HG03045 (cell line): ENCODE results near the gene TIFAB.

Experiments used
- ATAC-seq: cut with Tn5 transposase; IDR thresholded peaks from one replicate; pipeline ENCODE4 v1.9.1; 2021; ENCODE audit warnings: mild to moderate bottlenecking, moderate library complexity; ENCODE audit not compliant: unreplicated experiment

TIFAB gene

DNA sequence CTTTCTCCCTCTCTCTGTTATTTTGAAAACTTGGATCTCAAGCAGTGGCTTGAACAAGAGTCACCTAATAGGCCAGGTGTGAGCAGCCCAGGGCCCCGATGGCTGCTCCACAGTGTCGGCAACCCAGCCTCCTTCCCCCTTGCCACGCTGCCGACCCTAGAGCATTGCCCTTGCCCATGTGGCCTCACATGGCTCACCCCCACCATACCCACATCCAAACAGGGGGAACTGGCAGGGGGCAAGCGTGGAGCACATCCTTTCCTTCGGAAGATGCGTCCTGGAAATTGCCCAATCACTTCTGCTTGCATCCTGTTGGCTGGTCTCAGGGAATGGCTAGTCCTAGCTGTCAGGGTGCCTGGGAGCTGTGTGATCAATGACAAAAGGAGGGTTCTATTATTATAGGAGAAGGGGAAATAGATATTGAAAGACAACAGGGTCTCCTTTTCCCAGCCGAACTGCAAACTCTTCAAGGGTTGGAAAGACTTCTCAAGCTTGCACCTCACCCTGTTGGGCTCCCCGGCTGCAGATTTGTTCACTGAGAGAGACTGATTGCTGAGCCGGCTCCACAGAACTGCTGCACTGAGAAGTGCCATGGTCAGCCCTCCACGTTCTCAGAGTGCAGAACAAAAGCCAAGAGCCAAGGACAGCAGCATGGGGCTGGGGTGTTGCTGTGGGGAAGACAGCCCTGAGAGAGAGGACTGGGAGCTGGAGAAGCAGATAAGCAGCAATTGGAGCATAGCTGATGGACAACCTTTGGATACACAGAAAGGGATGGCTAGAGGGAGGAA, 8.3 kb upstream of the TIFAB start:
- ATAC-seq, result no peak

DNA sequence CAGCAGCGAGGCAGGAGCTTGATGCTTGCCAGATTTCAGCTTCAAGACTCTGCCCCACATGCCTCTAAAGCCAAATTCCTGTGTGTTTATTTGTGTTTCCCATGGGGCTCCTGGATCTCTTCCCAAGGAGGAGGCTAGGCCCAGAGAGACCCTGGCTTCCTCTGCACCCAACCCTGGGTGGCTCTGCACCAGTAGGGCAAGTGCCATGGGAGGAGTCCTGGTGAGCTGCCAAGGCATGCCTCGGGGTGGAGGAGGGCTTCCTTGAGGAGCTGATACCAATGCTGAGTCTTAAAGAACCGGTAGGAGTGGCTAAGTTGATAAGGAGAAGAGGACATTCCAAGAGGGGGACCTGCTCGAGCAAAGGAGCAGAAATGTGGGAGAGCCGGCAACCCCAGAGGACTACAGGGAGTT, 6.8 kb upstream of the TIFAB start:
- ATAC-seq, result no peak

DNA sequence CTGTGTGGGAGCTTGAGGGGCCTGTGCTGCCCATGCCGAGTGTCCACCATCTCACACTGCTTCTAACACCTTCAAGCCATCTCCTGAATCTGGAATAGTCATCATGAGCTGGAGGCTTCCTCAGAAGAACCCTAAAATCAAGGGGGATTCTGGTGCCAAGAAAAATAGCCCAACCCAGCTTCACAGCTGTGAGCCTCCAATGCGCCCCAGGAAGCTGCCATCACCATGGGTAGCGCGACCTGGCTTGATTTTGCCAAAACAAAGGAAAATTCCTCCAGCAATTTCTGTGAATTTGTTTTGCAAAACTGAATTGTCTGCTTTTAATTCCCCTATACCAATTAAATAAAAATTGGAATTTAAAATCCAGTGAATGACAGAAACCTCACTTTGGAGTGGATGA, 6.2 kb upstream of the TIFAB start:
- ATAC-seq, result no peak

GRCh38 chr5:135457424-135458071, 5.4 kb upstream of the TIFAB start:
- peak; percentile 47 for ATAC-seq

GRCh38 chr5:135456238-135457099, 4.3 kb upstream of the TIFAB start:
- peak; percentile 86 for ATAC-seq

DNA sequence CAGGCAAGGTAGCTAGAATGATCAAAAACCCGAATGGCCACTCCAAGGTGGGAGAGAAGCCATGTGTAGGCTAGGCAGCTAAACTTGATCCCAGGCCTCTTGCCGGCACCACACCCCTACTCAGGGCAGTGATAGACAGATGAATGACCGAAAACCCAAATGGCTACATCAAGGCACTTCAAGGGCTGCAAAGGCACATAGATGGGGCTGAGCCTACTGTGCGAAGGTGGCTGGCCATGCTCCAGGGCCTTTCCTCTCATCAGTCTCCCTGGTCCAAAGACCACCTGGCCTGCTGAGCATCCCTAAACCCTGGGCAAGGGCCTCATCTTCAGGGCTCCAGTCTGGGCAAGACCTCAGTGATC, 3.7 kb upstream of the TIFAB start:
- ATAC-seq, result no peak

GRCh38 chr5:135454946-135455345, 2.8 kb upstream of the TIFAB start:
- ATAC-seq, result no peak

- ATAC-seq, result no peak
Measured at GRCh38 chr5:135453613-135454012, 1.5 kb upstream of the TIFAB start.

DNA sequence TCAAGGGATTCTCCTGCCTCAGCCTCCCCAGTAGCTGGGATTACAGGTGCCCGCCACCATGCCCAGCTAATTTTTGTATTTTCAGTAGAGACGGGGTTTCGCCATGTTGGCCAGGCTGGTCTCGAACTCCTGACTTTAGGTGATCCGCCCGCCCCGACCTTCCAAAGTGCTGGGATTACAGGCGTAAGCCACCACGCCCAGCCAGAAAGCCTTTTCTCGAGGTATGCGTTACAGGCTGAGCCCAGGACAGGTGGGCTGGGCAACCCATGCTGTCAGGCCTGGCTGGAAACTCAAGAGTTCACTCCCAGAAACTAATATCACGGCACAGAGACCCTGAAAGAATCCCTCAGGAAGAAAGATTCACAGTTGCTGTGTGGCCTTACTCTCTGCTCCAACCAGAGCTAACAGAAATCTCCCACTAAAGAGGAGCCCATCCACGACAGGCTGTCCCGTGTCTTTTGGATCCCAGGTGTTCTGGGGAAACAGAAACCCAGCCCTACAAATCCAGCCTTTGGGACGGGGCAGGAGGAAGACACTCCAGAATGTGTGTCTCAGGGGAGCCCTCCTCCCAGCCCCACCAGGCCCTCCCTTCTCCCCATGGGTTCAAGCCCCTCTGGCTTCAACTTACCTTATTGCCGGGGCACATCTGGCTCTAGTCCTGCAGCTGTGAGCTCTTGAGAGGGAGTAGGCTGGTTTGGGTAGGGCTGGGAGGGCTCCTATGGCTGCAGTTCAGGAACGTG, 400 bp downstream of the TIFAB start:
- ATAC-seq, result no peak

DNA sequence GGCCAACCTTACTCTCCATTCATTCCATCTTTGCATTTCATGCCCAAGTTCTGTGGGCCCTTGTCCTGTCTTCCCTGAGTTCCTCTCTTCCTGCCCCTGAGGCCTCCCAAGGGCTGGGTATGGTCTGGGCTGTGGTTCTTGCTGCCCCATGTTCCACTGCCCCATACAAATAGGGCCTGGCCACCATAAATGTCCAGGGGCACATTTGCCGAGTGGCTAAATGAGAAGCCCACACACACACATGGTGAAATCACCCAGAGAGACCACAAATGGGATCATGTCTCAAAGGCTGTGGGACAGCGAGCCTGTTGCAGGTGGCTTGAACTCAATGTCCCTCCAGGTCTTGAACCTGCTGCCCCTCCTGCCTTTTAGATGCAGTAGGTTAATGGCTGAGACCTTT, 1.2 kb downstream of the TIFAB start:
- ATAC-seq, result no peak

GRCh38 chr5:135450336-135450735, 1.8 kb downstream of the TIFAB start:
- ATAC-seq, result no peak

GRCh38 chr5:135449644-135450043, 2.5 kb downstream of the TIFAB start:
- ATAC-seq, result no peak

- ATAC-seq, result no peak
Measured at GRCh38 chr5:135448791-135449507, 3.2 kb downstream of the TIFAB start.

GRCh38 chr5:135448071-135448739, 3.9 kb downstream of the TIFAB start:
- ATAC-seq, result no peak

DNA sequence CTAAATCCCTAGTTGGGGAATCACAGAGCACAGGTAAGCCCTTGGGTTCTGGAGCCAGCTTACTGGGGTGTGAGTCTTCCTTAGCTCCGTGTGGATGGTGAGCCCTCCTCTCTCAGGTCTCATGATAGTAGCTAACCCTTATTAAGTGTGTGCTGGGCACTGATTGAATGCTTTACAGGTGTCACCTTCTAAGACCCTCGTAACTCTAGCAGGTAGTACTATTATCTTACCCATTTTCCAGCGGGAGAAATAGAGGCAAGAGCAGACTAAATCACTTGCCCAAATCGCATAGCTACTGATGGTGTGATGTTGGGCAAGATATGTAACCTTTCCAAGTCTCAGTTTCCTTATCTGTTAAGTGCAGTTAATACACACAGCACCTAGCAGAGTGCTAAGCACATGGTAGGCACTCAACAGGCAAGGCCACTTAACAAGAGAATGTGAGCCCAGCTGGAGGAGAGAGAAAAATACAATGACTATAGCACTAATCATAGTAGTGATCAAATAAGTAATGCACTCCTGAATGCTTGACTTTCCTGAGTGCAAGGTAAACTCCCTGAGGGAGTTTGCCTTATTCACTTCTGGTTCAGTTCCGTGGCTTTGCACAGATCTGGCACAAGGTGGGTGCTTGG, 4.7 kb downstream of the TIFAB start, which contains the start of gene DCANP1:
TSS of gene DCANP1 (minus strand) at position 51 of the 632 bp plus-strand sequence. CDS start 240 bp downstream, outside the sequence.
- ATAC-seq, result no peak

GRCh38 chr5:135446615-135447014, 5.5 kb downstream of the TIFAB start:
- no peak for ATAC-seq

- no peak for ATAC-seq
Measured at GRCh38 chr5:135446206-135446605, 5.9 kb downstream of the TIFAB start.

GRCh38 chr5:135445306-135445985, 6.7 kb downstream of the TIFAB start:
- ATAC-seq, result no peak

DNA sequence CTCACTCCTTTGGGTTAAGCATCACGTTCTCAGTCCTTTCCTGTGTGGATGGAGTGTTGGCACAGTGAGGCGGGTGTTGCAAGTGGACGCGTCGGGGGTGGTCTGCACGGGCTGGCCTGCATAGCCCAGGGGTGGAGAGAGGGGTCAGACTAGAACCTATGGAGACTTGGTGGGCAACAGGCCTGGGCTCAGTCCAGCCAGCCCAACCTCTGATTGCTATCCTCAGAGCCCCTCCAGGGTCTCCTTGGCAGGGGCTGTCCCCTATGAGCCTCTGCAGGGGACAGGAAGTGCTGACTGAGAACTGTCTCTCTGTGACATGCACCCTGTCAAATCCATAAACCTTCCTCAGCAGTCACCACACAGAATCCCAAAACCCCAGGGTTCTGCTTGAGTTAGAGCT, 7.3 kb downstream of the TIFAB start:
- no peak for ATAC-seq
